ENCODE results near the gene DBI. TPM values are rescaled to one million over a fixed set of nuclear protein-coding genes. Genes with fewer than 3 reads are reported as not detected.

Gene DBI
- total and polyA plus RNA-seq, 2 donors (not counting 1 experiment from before 2014, with no cell fraction given), result 45.2 to 69.4 TPM

GRCh38 chr2:119385466-119385865 is 18.7 kb downstream of the DBI start:
- Mint-ChIP-seq H3K4me3 (no peak overlapping the region), H3K27me3 (peaks cover 7% of the 10 kb centered on the region), H3K4me1 (peaks cover 7% of the 10 kb centered on the region), H3K27ac (no peak overlapping the region), H3K9me3 (ENCODE audit: insufficient read depth) (no peaks in the 10 kb centered on the region)
- DNase-seq (no peak), ATAC-seq (ENCODE audit: low read depth) (no peak)
- TF ChIP-seq CTCF (IDR thresholded peaks at IDR 0.05) (no peak), EZH2 (IDR thresholded peaks at IDR 0.05; ENCODE audit: borderline replicate concordance, insufficient read depth, low read depth, low read length, poor library complexity, severe bottlenecking) (no peak)
- no CpG with 5 or more reads among the region's 3 CpGs for WGBS (ENCODE audit: insufficient coverage)
- Histone ChIP-seq H3K4me1 (ENCODE audit: control insufficient read depth in 2 of 2, insufficient read depth in 2 of 2, low read length in 2 of 2) (peaks cover 7% of the 10 kb centered on the region in 2 donors), H3K9ac (ENCODE audit: low read length) (no peak overlapping the region), H3K9me3 (ENCODE audit: control extremely low read depth in 1 of 3, control insufficient read depth in 2 of 3, insufficient read depth in 1 of 3, low read length in 2 of 3) (peaks cover 0 to 4% (median 0%) of the 10 kb centered on the region in 3 donors), H3K27ac (ENCODE audit: low read length in 2 of 2) (no peak overlapping the region), H2AFZ (ENCODE audit: insufficient read depth, low read depth, low read length, poor library complexity, severe bottlenecking) (no peak overlapping the region), H3K27me3 (replicated peaks in 1 of 4; ENCODE audit: control extremely low read depth in 1 of 4, control insufficient read depth in 3 of 4, insufficient read depth in 4 of 4, low read length in 3 of 4) (peaks cover 0 to 3% (median 0%) of the 10 kb centered on the region in 4 experiments), H3K4me3 (ENCODE audit: control extremely low read depth in 1 of 5, extremely low read depth in 1 of 5, insufficient read depth in 1 of 5, low read depth in 2 of 5, low read length in 4 of 5) (no peak overlapping the region), H3K36me3 (replicated peaks in 1 of 2; ENCODE audit: control extremely low read depth in 1 of 2, control insufficient read depth in 1 of 2, extremely low read depth in 1 of 2, insufficient read depth in 2 of 2, low read length in 1 of 2) (no peaks in the 10 kb centered on the region), H4K20me1 (ENCODE audit: control insufficient read depth, insufficient read depth, low read length, poor library complexity, severe bottlenecking) (no peaks in the 10 kb centered on the region), H3K79me2 (ENCODE audit: control insufficient read depth, insufficient read depth, low read length) (no peaks in the 10 kb centered on the region), H3K4me2 (replicated peaks; ENCODE audit: low read depth, low read length, poor library complexity, severe bottlenecking) (no peak overlapping the region)
- ChIA-PET CTCF (no interaction called here), POLR2A (no interaction called here)
- intact Hi-C loops (cut with micrococcal nuclease), result no loop called here

GRCh38 chr2:119387381-119388129 is 20.8 kb downstream of the DBI start:
- H3K4me1 Mint-ChIP-seq, result peaks cover 7% of the 10 kb centered on the region
- DNase-seq (no peak), ATAC-seq (ENCODE audit: low read depth) (peak; percentile 31)
- WGBS (ENCODE audit: insufficient coverage), result 43% methylated on average over 4 of the region's 9 CpGs
- Histone ChIP-seq H4K20me1 (ENCODE audit: control insufficient read depth, insufficient read depth, low read length, poor library complexity, severe bottlenecking) (no peaks in the 10 kb centered on the region), H3K27ac (ENCODE audit: low read length in 2 of 2) (no peak overlapping the region), H3K9ac (ENCODE audit: low read length) (no peak overlapping the region), H3K36me3 (replicated peaks in 1 of 2; ENCODE audit: control extremely low read depth in 1 of 2, control insufficient read depth in 1 of 2, extremely low read depth in 1 of 2, insufficient read depth in 2 of 2, low read length in 1 of 2) (no peaks in the 10 kb centered on the region), H3K27me3 (replicated peaks in 1 of 4; ENCODE audit: control extremely low read depth in 1 of 4, control insufficient read depth in 3 of 4, insufficient read depth in 4 of 4, low read length in 3 of 4) (peaks cover 0 to 3% (median 0%) of the 10 kb centered on the region in 4 experiments), H2AFZ (ENCODE audit: insufficient read depth, low read depth, low read length, poor library complexity, severe bottlenecking) (peak overlapping the region; percentile 48), H3K4me2 (replicated peaks; ENCODE audit: low read depth, low read length, poor library complexity, severe bottlenecking) (peak overlapping the region; percentile 9), H3K79me2 (ENCODE audit: control insufficient read depth, insufficient read depth, low read length) (no peaks in the 10 kb centered on the region), H3K4me3 (ENCODE audit: control extremely low read depth in 1 of 5, extremely low read depth in 1 of 5, insufficient read depth in 1 of 5, low read depth in 2 of 5, low read length in 4 of 5) (no peak overlapping the region), H3K4me1 (ENCODE audit: control insufficient read depth in 2 of 2, insufficient read depth in 2 of 2, low read length in 2 of 2) (peaks cover 7% of the 10 kb centered on the region in 2 donors), H3K9me3 (ENCODE audit: control extremely low read depth in 1 of 3, control insufficient read depth in 2 of 3, insufficient read depth in 1 of 3, low read length in 2 of 3) (peaks cover 0 to 4% (median 1%) of the 10 kb centered on the region in 3 donors)
- no peak overlapping the region for H3K27ac Mint-ChIP-seq
- TF ChIP-seq CTCF (IDR thresholded peaks at IDR 0.05), result no peak
- no peak for TF ChIP-seq EZH2 (IDR thresholded peaks at IDR 0.05; ENCODE audit: borderline replicate concordance, insufficient read depth, low read depth, low read length, poor library complexity, severe bottlenecking)
- no peak overlapping the region for H3K4me3 Mint-ChIP-seq
- intact Hi-C loops (cut with micrococcal nuclease), result no loop called here
- CTCF ChIA-PET, result no interaction called here
- POLR2A ChIA-PET, result no interaction called here
- H3K27me3 Mint-ChIP-seq, result peaks cover 4% of the 10 kb centered on the region
- no peaks in the 10 kb centered on the region for H3K9me3 Mint-ChIP-seq (ENCODE audit: insufficient read depth)
